Measurements from ENCODE around the gene EEF1A2. TPM values are rescaled to one million over a fixed set of nuclear protein-coding genes. Genes with fewer than 3 reads are reported as not detected.

The EEF1A2 gene
- total RNA-seq, 2 donors from 2014 or later: 21.0 to 23.1 TPM

GRCh38 chr20:63540417-63541186 is 41.7 kb upstream of the EEF1A2 start:
- intact Hi-C loops (cut with DNase I): loop anchor here (10.0 kb wide), 1 partner anchor 424 kb away; the partner anchor contains the start of gene ZNF512B
- Histone ChIP-seq H3K27ac (no peak overlapping the region), H3K36me3 (replicated peaks in 1 of 2; ENCODE audit: insufficient read depth in 1 of 2, low read depth in 2 of 2) (no peaks in the 10 kb centered on the region), H3K4me3 (no peak overlapping the region), H3K4me1 (peaks cover 24% of the 10 kb centered on the region), H3K9me3 (no peaks in the 10 kb centered on the region), H3K27me3 (no peaks in the 10 kb centered on the region)
- 47 to 83% methylated on average over 6 to 39 of the region's 49 CpGs for WGBS, 2 donors
- ATAC-seq (no peak), DNase-seq (no peak)
- TF ChIP-seq, protein P1, sequence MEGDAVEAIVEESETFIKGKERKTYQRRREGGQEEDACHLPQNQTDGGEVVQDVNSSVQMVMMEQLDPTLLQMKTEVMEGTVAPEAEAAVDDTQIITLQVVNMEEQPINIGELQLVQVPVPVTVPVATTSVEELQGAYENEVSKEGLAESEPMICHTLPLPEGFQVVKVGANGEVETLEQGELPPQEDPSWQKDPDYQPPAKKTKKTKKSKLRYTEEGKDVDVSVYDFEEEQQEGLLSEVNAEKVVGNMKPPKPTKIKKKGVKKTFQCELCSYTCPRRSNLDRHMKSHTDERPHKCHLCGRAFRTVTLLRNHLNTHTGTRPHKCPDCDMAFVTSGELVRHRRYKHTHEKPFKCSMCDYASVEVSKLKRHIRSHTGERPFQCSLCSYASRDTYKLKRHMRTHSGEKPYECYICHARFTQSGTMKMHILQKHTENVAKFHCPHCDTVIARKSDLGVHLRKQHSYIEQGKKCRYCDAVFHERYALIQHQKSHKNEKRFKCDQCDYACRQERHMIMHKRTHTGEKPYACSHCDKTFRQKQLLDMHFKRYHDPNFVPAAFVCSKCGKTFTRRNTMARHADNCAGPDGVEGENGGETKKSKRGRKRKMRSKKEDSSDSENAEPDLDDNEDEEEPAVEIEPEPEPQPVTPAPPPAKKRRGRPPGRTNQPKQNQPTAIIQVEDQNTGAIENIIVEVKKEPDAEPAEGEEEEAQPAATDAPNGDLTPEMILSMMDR (IDR thresholded peaks at IDR 0.05): no peak
- no peak for TF ChIP-seq POLR2A (IDR thresholded peaks at IDR 0.05)

GRCh38 chr20:63539441-63540370 is 40.8 kb upstream of the EEF1A2 start:
- no peaks in the 10 kb centered on the region for H3K9me3 ChIP-seq
- WGBS, 2 donors: 79 to 84% methylated on average over 6 to 27 of the region's 29 CpGs
- peak overlapping the region in 2 of 4 donors; percentile 89 for H3K27ac ChIP-seq
- ATAC-seq (no peak), DNase-seq (no peak)
- H3K36me3 ChIP-seq (replicated peaks in 1 of 2; ENCODE audit: insufficient read depth in 1 of 2, low read depth in 2 of 2): no peaks in the 10 kb centered on the region
- no peaks in the 10 kb centered on the region for H3K27me3 ChIP-seq
- intact Hi-C loops (cut with DNase I): loop anchor here (10.0 kb wide), 2 partner anchors 315 to 425 kb away; partner anchors contain the start of gene ZNF512B
- TF ChIP-seq, protein P1 (IDR thresholded peaks at IDR 0.05): no peak
- TF ChIP-seq POLR2A (IDR thresholded peaks at IDR 0.05): no peak
- peaks cover 24% of the 10 kb centered on the region for H3K4me1 ChIP-seq
- H3K4me3 ChIP-seq: no peak overlapping the region

DNA sequence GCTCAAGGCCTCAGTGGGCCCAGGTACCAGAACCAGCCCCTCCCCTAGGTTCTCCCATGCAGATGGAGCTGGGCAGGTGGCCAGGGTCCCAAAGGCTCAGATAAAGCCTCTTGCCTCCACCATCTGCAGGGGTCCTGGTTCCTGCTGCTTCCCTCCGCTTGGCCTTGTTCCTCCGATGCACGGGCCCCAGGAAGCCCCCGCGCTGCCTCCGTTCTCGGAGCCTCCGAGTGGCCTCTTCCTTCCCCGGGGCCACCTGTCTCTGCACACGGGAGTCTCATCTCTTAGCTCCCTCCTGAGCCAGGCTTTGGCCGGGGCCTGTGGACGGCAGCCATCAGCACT is 40.2 kb upstream of the EEF1A2 start:
- intact Hi-C loops (cut with DNase I): loop anchor here (10.0 kb wide), 1 partner anchor 316 kb away; no protein-coding TSS in a partner anchor
- Histone ChIP-seq H3K4me3 (no peak overlapping the region), H3K27ac (peak overlapping the region; percentile 46 to 89 (median 86)), H3K36me3 (replicated peaks in 1 of 2; ENCODE audit: insufficient read depth in 1 of 2, low read depth in 2 of 2) (no peaks in the 10 kb centered on the region), H3K9me3 (no peaks in the 10 kb centered on the region), H3K27me3 (no peaks in the 10 kb centered on the region), H3K4me1 (peaks cover 28% of the 10 kb centered on the region)
- 60 to 73% methylated on average over 11 to 12 of the region's 12 CpGs for WGBS, 2 donors
- no peak for DNase-seq
- no peak for ATAC-seq
- TF ChIP-seq, protein P1 (IDR thresholded peaks at IDR 0.05): no peak
- peak in 1 of 3 donors; percentile 12 for TF ChIP-seq POLR2A (IDR thresholded peaks at IDR 0.05)

DNA sequence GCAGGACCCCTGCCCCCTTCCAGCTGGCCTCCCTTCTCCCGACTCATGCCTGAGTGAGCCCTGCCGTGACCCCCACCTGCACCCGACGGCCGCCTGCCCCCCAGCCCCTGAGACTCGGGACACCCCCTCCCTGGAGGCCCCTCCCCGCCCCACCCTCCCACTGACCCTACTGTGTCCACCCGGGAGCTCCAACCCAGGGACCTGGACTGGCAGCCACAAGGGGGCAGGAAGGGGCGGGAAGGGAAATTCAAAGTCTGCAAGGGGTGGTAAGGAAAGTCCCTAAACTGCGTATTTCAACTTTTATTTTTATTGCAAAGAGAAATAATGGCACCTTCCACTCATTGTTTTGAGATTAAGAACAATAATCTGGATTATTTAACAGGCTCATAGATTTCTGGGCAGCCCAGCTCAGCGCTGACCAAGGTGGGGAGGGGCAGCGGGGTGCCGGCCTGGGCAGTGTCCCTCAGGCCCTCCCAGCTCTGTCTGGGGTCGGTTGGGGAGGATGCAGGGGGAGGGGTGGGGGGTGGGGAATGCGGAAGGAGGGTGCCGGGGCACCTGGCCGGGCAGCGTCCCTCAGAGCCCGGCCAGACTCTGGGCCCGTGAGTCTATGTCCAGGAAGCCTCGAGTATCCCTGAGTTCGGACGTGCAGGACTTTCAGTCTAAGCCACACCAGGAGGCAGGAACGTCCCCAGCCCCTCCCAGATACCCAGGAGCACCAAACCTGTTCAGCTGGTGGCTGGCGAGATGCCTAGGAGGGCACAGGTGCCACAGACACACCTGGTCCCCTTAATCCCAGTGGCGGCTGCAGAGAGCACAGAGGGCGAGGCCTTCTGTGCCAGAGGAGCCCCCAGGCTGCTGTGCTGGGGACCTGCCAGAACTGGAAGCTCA is 39.6 kb upstream of the EEF1A2 start:
- 11 to 14% methylated on average over 9 to 27 of the region's 27 CpGs for WGBS, 2 donors
- peak; percentile 58 for ATAC-seq
- Histone ChIP-seq H3K4me1 (peaks cover 34% of the 10 kb centered on the region), H3K36me3 (replicated peaks in 1 of 2; ENCODE audit: insufficient read depth in 1 of 2, low read depth in 2 of 2) (no peaks in the 10 kb centered on the region), H3K27me3 (no peaks in the 10 kb centered on the region), H3K9me3 (no peaks in the 10 kb centered on the region), H3K4me3 (no peak overlapping the region), H3K27ac (peak overlapping the region; percentile 46 to 89 (median 86))
- peak; percentile 88 to 98 (median 96) for DNase-seq
- intact Hi-C loops (cut with DNase I): loop anchor here (10.0 kb wide), 1 partner anchor 316 kb away; no protein-coding TSS in a partner anchor
- TF ChIP-seq, protein P1 (IDR thresholded peaks at IDR 0.05): peak in 2 of 7 experiments; percentile 14 to 18
- TF ChIP-seq POLR2A (IDR thresholded peaks at IDR 0.05): peak in 1 of 3 donors; percentile 39
